ENCODE results near the gene STEEP1.

The STEEP1 gene

GRCh38 chrX:119518371-119518770 lies 46.8 kb downstream of the STEEP1 start:
- no peak for TF ChIP-seq SIN3A (IDR thresholded peaks at IDR 0.05; ENCODE audit: borderline replicate concordance, insufficient read depth, low read length)

GRCh38 chrX:119516157-119516702 lies 49.0 kb downstream of the STEEP1 start:
- TF ChIP-seq TAF1 (IDR thresholded peaks at IDR 0.05; ENCODE audit: borderline replicate concordance, insufficient read depth, low read length) (no peak), FOXP2 (optimal IDR thresholded peaks at IDR 0.05; ENCODE audit: borderline replicate concordance, extremely low read depth, extremely low read length, insufficient read depth) (no peak), SIN3A (IDR thresholded peaks at IDR 0.05; ENCODE audit: borderline replicate concordance, insufficient read depth, low read length) (no peak), REST (IDR thresholded peaks at IDR 0.05; ENCODE audit: insufficient read depth in 1 of 2, low read depth in 2 of 2, low read length in 2 of 2) (no peak), POLR2AphosphoS5 (IDR thresholded peaks at IDR 0.05; ENCODE audit: low read depth, low read length) (no peak)

GRCh38 chrX:119512146-119512800 lies 52.9 kb downstream of the STEEP1 start:
- no peak for TF ChIP-seq TAF1 (IDR thresholded peaks at IDR 0.05; ENCODE audit: borderline replicate concordance, insufficient read depth, low read length)
- TF ChIP-seq SIN3A (IDR thresholded peaks at IDR 0.05; ENCODE audit: borderline replicate concordance, insufficient read depth, low read length) = no peak
- TF ChIP-seq REST (IDR thresholded peaks at IDR 0.05; ENCODE audit: insufficient read depth in 1 of 2, low read depth in 2 of 2, low read length in 2 of 2) = 0 out of 4 replicates have a peak, but pooled peaks of 1 of the 2 experiments have one; percentile 14

GRCh38 chrX:119507206-119507605 lies 58.0 kb downstream of the STEEP1 start:
- TF ChIP-seq TAF1 (IDR thresholded peaks at IDR 0.05; ENCODE audit: borderline replicate concordance, insufficient read depth, low read length) = no peak
- TF ChIP-seq REST (IDR thresholded peaks at IDR 0.05; ENCODE audit: insufficient read depth in 1 of 2, low read depth in 2 of 2, low read length in 2 of 2) = no peak
- TF ChIP-seq SIN3A (IDR thresholded peaks at IDR 0.05; ENCODE audit: borderline replicate concordance, insufficient read depth, low read length) = no peak
- TF ChIP-seq POLR2AphosphoS5 (IDR thresholded peaks at IDR 0.05; ENCODE audit: low read depth, low read length) = no peak
- TF ChIP-seq FOXP2 (optimal IDR thresholded peaks at IDR 0.05; ENCODE audit: borderline replicate concordance, extremely low read depth, extremely low read length, insufficient read depth) = no peak

- no peak for TF ChIP-seq POLR2AphosphoS5 (IDR thresholded peaks at IDR 0.05; ENCODE audit: low read depth, low read length)
- no peak for TF ChIP-seq REST (IDR thresholded peaks at IDR 0.05; ENCODE audit: insufficient read depth in 1 of 2, low read depth in 2 of 2, low read length in 2 of 2)
- TF ChIP-seq FOXP2 (optimal IDR thresholded peaks at IDR 0.05; ENCODE audit: borderline replicate concordance, extremely low read depth, extremely low read length, insufficient read depth) = no peak
- no peak for TF ChIP-seq TAF1 (IDR thresholded peaks at IDR 0.05; ENCODE audit: borderline replicate concordance, insufficient read depth, low read length)
- TF ChIP-seq SIN3A (IDR thresholded peaks at IDR 0.05; ENCODE audit: borderline replicate concordance, insufficient read depth, low read length) = no peak
Measured at GRCh38 chrX:119505945-119506344, 59.3 kb downstream of the STEEP1 start.
